Adrenal gland (tissue), 12 donors: ENCODE results near the gene GALNT9. TPM values are rescaled to one million over a fixed set of nuclear protein-coding genes. Genes with fewer than 3 reads are reported as not detected.

Source experiments
- DNase-seq, 7 donors: peaks; one replicate each; pipeline ENCODE4 v3.0.0-alpha.2; 2019 to 2020
- H3K27ac ChIP-seq, 5 donors: fragments of 200-600 bp; sonication (generic) in 4 of 5; 1 replicate in 3 of 5; 2 replicates in 2 of 5; pipeline versions ENCODE4 v1.5.1 to v1.8.0; 2016 to 2020; ENCODE audit warnings: mild to moderate bottlenecking in 1 of 5
- H3K27me3 ChIP-seq: fragments of 200-600 bp; 2 replicates; pipeline ENCODE4 v1.8.0; 2021
- H3K36me3 ChIP-seq, 2 donors: fragments of 200-600 bp; replicated peaks in 1 of 2; 1 replicate in 1 of 2; 2 replicates in 1 of 2; pipeline versions ENCODE4 v1.5.1 to v1.8.0; 2018 to 2022
- H3K4me1 ChIP-seq, 2 donors: fragments of 200-600 bp; replicated peaks in 1 of 2; 1 replicate in 1 of 2; 2 replicates in 1 of 2; pipeline versions ENCODE4 v1.5.1 to v1.8.0; 2018 to 2021
- H3K4me3 ChIP-seq, 4 donors: fragments of 200-600 bp; sonication (generic) in 3 of 4; one replicate each; pipeline ENCODE4 v1.5.1; 2016 to 2018
- H3K9me3 ChIP-seq, 3 donors: fragments of 200-600 bp; sonication (generic) in 1 of 3; replicated peaks in 1 of 3; 1 replicate in 2 of 3; 2 replicates in 1 of 3; pipeline versions ENCODE4 v1.5.1 to v1.8.0; 2016 to 2021
- POLR2A ChIP-seq, 2 donors: fragments of 450-650 bp; IDR thresholded peaks; one replicate each; pipeline ENCODE4 v1.6.1; 2017; ENCODE audit warnings: antibody characterized with exemption in 2 of 2, mild to moderate bottlenecking in 2 of 2, moderate library complexity in 1 of 2
- WGBS, 4 donors: extraction: QIAGEN DNeasy Blood & Tissue Kit in 2 of 4; methylation state at CpG; one replicate each; pipeline versions ENCODE4 v1.1.5 to v1.1.7; 2013 to 2017; 5-methylcytosine and 5-hydroxymethylcytosine counted together
- intact Hi-C, 2 donors: fragments of 100-400 bp; cut with DNase I; formaldehyde crosslinking; loops; one replicate each; pipeline versions ENCODE4 v1.14.1 to v1.15.0; 2022 to 2023
- polyA plus RNA-seq, 3 donors: library from polyadenylated mRNA; stranded (reverse); fragments of 200-250 nt in 2 of 3; fragments of 350-450 nt in 1 of 3; fragmentation: Illumina TruSeq in 1 of 3; extraction: RNeasy Lipid Tissue Mini Kit (QIAGEN cat#74804) in 1 of 3; gene quantifications; one replicate each; pipeline ENCODE4 v1.2.3, GENCODE V29; 2013 to 2014
- total RNA-seq, 9 donors: library from RNA; depleted of rRNA in 4 of 9; stranded (reverse); fragments of >200 nt in 4 of 9; fragments of 120-200 nt in 1 of 9; fragmentation: NEBNext Ultra II Directional in 1 of 9; extraction: Animal tissue kit (Norgen Biotek cat#: 25700) in 1 of 9; gene quantifications; one replicate each; pipeline versions ENCODE4 v1.1.0 to v1.2.4, GENCODE V29; 2013 to 2023
- TF ChIP-seq, protein P1 (sequence below), 6 experiments: fragments of 450-650 bp in 4 of 6; fragments of 200-600 bp in 2 of 6; sonication (generic) in 1 of 6; IDR thresholded peaks; 1 replicate in 5 of 6; 2 replicates in 1 of 6; pipeline versions ENCODE4 v1.5.1 to v1.8.0; 2016 to 2021; ENCODE audit warnings: antibody characterized with exemption in 6 of 6, mild to moderate bottlenecking in 2 of 6, moderate library complexity in 1 of 6
- donor health status: healthy with polysubstance abuse.
- donor health status: Bipolar disorder and iron deficiency.
- donor health status: DM: yes; HTN: yes; CAD: no.
- donor health status: DM: no; HTN: no; CAD: no.
- donor health status: DM: no; HTN: no; CAD: no.
- donor health status: DM: yes; HTN: yes; CAD: no.

GALNT9 gene
- total and polyA plus RNA-seq, 12 donors = 0.44 to 7.8 (median 1.2) TPM; not detected in 1

- WGBS, 4 donors = 60 to 69% (median 65%) methylated on average over 22 to 30 of the region's 30 CpGs
- Histone ChIP-seq H3K36me3 (no peaks in the 10 kb centered on the region), H3K9me3 (no peaks in the 10 kb centered on the region), H3K27ac (no peak overlapping the region), H3K27me3 (peaks cover 14% of the 10 kb centered on the region), H3K4me3 (no peak overlapping the region), H3K4me1 (peaks cover 0 to 1% of the 10 kb centered on the region in 2 donors)
- TF ChIP-seq, protein P1, sequence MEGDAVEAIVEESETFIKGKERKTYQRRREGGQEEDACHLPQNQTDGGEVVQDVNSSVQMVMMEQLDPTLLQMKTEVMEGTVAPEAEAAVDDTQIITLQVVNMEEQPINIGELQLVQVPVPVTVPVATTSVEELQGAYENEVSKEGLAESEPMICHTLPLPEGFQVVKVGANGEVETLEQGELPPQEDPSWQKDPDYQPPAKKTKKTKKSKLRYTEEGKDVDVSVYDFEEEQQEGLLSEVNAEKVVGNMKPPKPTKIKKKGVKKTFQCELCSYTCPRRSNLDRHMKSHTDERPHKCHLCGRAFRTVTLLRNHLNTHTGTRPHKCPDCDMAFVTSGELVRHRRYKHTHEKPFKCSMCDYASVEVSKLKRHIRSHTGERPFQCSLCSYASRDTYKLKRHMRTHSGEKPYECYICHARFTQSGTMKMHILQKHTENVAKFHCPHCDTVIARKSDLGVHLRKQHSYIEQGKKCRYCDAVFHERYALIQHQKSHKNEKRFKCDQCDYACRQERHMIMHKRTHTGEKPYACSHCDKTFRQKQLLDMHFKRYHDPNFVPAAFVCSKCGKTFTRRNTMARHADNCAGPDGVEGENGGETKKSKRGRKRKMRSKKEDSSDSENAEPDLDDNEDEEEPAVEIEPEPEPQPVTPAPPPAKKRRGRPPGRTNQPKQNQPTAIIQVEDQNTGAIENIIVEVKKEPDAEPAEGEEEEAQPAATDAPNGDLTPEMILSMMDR (IDR thresholded peaks at IDR 0.05) = no peak
- no peak for TF ChIP-seq POLR2A (IDR thresholded peaks at IDR 0.05)
- no peak for DNase-seq
- intact Hi-C loops = no loop called here
Observed at GRCh38 chr12:132167611-132168310, 161.6 kb downstream of the GALNT9 start.

- Histone ChIP-seq H3K9me3 (no peaks in the 10 kb centered on the region), H3K4me3 (no peak overlapping the region), H3K4me1 (peaks cover 0 to 6% of the 10 kb centered on the region in 2 donors), H3K36me3 (no peaks in the 10 kb centered on the region), H3K27ac (no peak overlapping the region), H3K27me3 (peaks cover 13% of the 10 kb centered on the region)
- intact Hi-C loops = no loop called here
- WGBS, 4 donors = 83 to 94% (median 86%) methylated on average over 6 to 10 of the region's 10 CpGs
- no peak for TF ChIP-seq POLR2A (IDR thresholded peaks at IDR 0.05)
- TF ChIP-seq, protein P1 (IDR thresholded peaks at IDR 0.05) = no peak
- no peak for DNase-seq
Observed at GRCh38 chr12:132166801-132167591, 162.4 kb downstream of the GALNT9 start.

GRCh38 chr12:132166093-132166492 is 163.3 kb downstream of the GALNT9 start:
- Histone ChIP-seq H3K36me3 (no peaks in the 10 kb centered on the region), H3K4me3 (no peak overlapping the region), H3K27me3 (peaks cover 4% of the 10 kb centered on the region), H3K4me1 (peaks cover 0 to 6% of the 10 kb centered on the region in 2 donors), H3K27ac (no peak overlapping the region), H3K9me3 (no peaks in the 10 kb centered on the region)
- 86 to 93% (median 90%) methylated on average over 2 of the region's 2 CpGs for whole genome bisulfite sequencing, 4 donors
- TF ChIP-seq, protein P1 (IDR thresholded peaks at IDR 0.05) = no peak
- no peak for TF ChIP-seq POLR2A (IDR thresholded peaks at IDR 0.05)
- intact Hi-C loops = no loop called here
- DNase-seq = no peak

DNA sequence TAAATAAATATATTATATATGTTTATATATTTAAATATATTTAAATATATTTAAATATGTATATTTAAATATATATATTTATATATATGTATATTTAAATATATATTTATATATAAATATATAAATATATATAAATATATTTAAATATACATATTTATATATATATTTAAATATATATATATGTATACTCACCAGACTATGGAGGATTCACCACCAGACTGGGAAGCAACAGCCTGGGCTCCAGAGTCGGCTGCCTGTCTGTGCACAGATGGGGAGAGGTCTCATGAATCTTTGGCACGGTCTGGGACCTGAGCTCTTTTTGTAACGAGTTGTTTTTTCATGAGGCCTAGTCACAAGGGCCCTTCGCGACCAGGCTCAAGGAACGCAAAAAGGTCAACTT is 163.8 kb downstream of the GALNT9 start:
- 92 to 95% (median 94%) methylated on average over 6 of the region's 6 CpGs for WGBS, 4 donors
- H3K9me3 ChIP-seq = no peaks in the 10 kb centered on the region
- H3K36me3 ChIP-seq = no peaks in the 10 kb centered on the region
- TF ChIP-seq, protein P1 (IDR thresholded peaks at IDR 0.05) = no peak
- no peak for TF ChIP-seq POLR2A (IDR thresholded peaks at IDR 0.05)
- peak in 1 of 7 donors; percentile 13 for DNase-seq
- no peak overlapping the region for H3K4me3 ChIP-seq
- intact Hi-C loops = no loop called here
- peaks cover 0 to 6% of the 10 kb centered on the region in 2 donors for H3K4me1 ChIP-seq
- H3K27ac ChIP-seq = no peak overlapping the region
- no peaks in the 10 kb centered on the region for H3K27me3 ChIP-seq
